ENCODE results near the gene LILRA1.
"Not testable (repeated sequence)": the region's sequence is repeated elsewhere in the genome, so short reads cannot be mapped to it uniquely, and the experiment has no call there.

Gene LILRA1

GRCh38 chr19:54627912-54628311, 34.5 kb downstream of the LILRA1 start:
- not testable (repeated sequence) for DNase-seq

- DNase-seq: not testable (repeated sequence)
Observed at GRCh38 chr19:54630262-54630661, 36.8 kb downstream of the LILRA1 start, which contains the start of gene LILRB1. Gene LILRB1 (plus strand): TSS chr19:54630484. CDS start chr19:54631074, 590 bp downstream.

- DNase-seq: no peak
Observed at GRCh38 chr19:54630782-54631181, 37.4 kb downstream of the LILRA1 start.

- DNase-seq: not testable (repeated sequence)
Observed at GRCh38 chr19:54631489-54632337, 38.3 kb downstream of the LILRA1 start.

GRCh38 chr19:54632517-54632916, 39.1 kb downstream of the LILRA1 start:
- DNase-seq: not testable (repeated sequence)

- no peak for DNase-seq
Observed at GRCh38 chr19:54633401-54633800, 40.0 kb downstream of the LILRA1 start.

- DNase-seq: not testable (repeated sequence)
Observed at GRCh38 chr19:54636081-54636480, 42.6 kb downstream of the LILRA1 start.

GRCh38 chr19:54638683-54639082, 45.3 kb downstream of the LILRA1 start:
- no peak for DNase-seq

GRCh38 chr19:54642953-54643352, 49.5 kb downstream of the LILRA1 start:
- DNase-seq: not testable (repeated sequence)

GRCh38 chr19:54643583-54643982, 50.2 kb downstream of the LILRA1 start:
- DNase-seq: not testable (repeated sequence)

- no peak for DNase-seq
Observed at GRCh38 chr19:54644056-54644455, 50.6 kb downstream of the LILRA1 start.

- DNase-seq: no peak
Observed at GRCh38 chr19:54646331-54646841, 53.0 kb downstream of the LILRA1 start.

GRCh38 chr19:54648129-54648528, 54.7 kb downstream of the LILRA1 start:
- no peak for DNase-seq

- no peak for DNase-seq
Observed at GRCh38 chr19:54650108-54650655, 56.8 kb downstream of the LILRA1 start.
